Neural crest cell (in vitro differentiated cells): ENCODE data around the gene OXSR1. TPM values are rescaled to one million over a fixed set of nuclear protein-coding genes. Genes with fewer than 3 reads are reported as not detected.
A peak's percentile ranks its signal among the peaks of the same experiment; 100 is the strongest.

ENCODE experiments used
- DNase-seq: peaks from one replicate; pipeline ENCODE4 v3.0.0; 2021; ENCODE audit warnings: low read depth, mixed read lengths, low spot score
- H3K27ac Mint-ChIP-seq: one replicate; pipeline ENCODE4 v1.8.0; 2021; ENCODE audit warnings: mild to moderate bottlenecking, mixed read lengths; ENCODE audit not compliant: unreplicated experiment
- H3K27me3 Mint-ChIP-seq: 2 replicates; pipeline ENCODE4 v1.8.0; 2021; ENCODE audit warnings: low read depth, mild to moderate bottlenecking, mixed read lengths
- H3K36me3 Mint-ChIP-seq: 2 replicates; pipeline ENCODE4 v1.8.0; 2021; ENCODE audit warnings: low read depth, mild to moderate bottlenecking, mixed read lengths
- H3K4me1 Mint-ChIP-seq: 2 replicates; pipeline ENCODE4 v1.8.0; 2021; ENCODE audit warnings: mixed read lengths
- H3K4me3 Mint-ChIP-seq: one replicate; pipeline ENCODE4 v1.8.0; 2021; ENCODE audit warnings: mild to moderate bottlenecking, mixed read lengths
- H3K9me3 Mint-ChIP-seq: 2 replicates; pipeline ENCODE4 v1.8.0; 2021; ENCODE audit warnings: mixed read lengths
- CTCF ChIP-seq: fragments of 200-600 bp; sonication (generic); conservative IDR thresholded peaks from 2 replicates; pipeline ENCODE4 v1.5.0; 2021; ENCODE audit warnings: antibody characterized with exemption, mild to moderate bottlenecking
- total RNA-seq: library from RNA; stranded (reverse); gene quantifications from 2 replicates; pipeline ENCODE4 v1.2.1, GENCODE V29; 2021

Gene OXSR1
- total RNA-seq, 1 donor from 2014 or later = 48.4 TPM

GRCh38 chr3:38169027-38169317 lies 3.6 kb downstream of the OXSR1 start:
- Mint-ChIP-seq H3K4me3 (peak overlapping the region; percentile 28), H3K9me3 (no peaks in the 10 kb centered on the region), H3K27me3 (no peaks in the 10 kb centered on the region), H3K27ac (no peak overlapping the region), H3K36me3 (no peaks in the 10 kb centered on the region), H3K4me1 (peaks cover 41% of the 10 kb centered on the region)
- no peak for DNase-seq
- TF ChIP-seq CTCF = no peak

GRCh38 chr3:38170722-38171121 lies 5.4 kb downstream of the OXSR1 start:
- Mint-ChIP-seq H3K4me3 (no peak overlapping the region), H3K27ac (no peak overlapping the region)
- no peak for DNase-seq

GRCh38 chr3:38171622-38172021 lies 6.3 kb downstream of the OXSR1 start:
- no peaks in the 10 kb centered on the region for H3K36me3 Mint-ChIP-seq
- H3K4me3 Mint-ChIP-seq = no peak overlapping the region
- DNase-seq = no peak
- TF ChIP-seq CTCF = no peak
- H3K4me1 Mint-ChIP-seq = peaks cover 30% of the 10 kb centered on the region
- H3K9me3 Mint-ChIP-seq = no peaks in the 10 kb centered on the region
- no peaks in the 10 kb centered on the region for H3K27me3 Mint-ChIP-seq
- H3K27ac Mint-ChIP-seq = no peak overlapping the region

More at GRCh38 chr3:38170722-38171121, 5.4 kb downstream of the OXSR1 start:
- Mint-ChIP-seq H3K9me3 (no peaks in the 10 kb centered on the region), H3K27me3 (no peaks in the 10 kb centered on the region), H3K4me1 (peaks cover 35% of the 10 kb centered on the region), H3K36me3 (no peaks in the 10 kb centered on the region)
- no peak for TF ChIP-seq CTCF

GRCh38 chr3:38173834-38174418 lies 8.6 kb downstream of the OXSR1 start:
- no peak overlapping the region for H3K4me3 Mint-ChIP-seq
- no peak for DNase-seq
- no peaks in the 10 kb centered on the region for H3K36me3 Mint-ChIP-seq
- no peaks in the 10 kb centered on the region for H3K27me3 Mint-ChIP-seq
- TF ChIP-seq CTCF = no peak
- peaks cover 16% of the 10 kb centered on the region for H3K4me1 Mint-ChIP-seq
- no peaks in the 10 kb centered on the region for H3K9me3 Mint-ChIP-seq
- no peak overlapping the region for H3K27ac Mint-ChIP-seq

GRCh38 chr3:38177181-38177580 lies 11.8 kb downstream of the OXSR1 start:
- no peaks in the 10 kb centered on the region for H3K9me3 Mint-ChIP-seq
- no peak overlapping the region for H3K27ac Mint-ChIP-seq
- DNase-seq = no peak
- TF ChIP-seq CTCF = no peak
- no peaks in the 10 kb centered on the region for H3K27me3 Mint-ChIP-seq
- no peaks in the 10 kb centered on the region for H3K36me3 Mint-ChIP-seq
- H3K4me1 Mint-ChIP-seq = peaks cover 23% of the 10 kb centered on the region
- H3K4me3 Mint-ChIP-seq = no peak overlapping the region

GRCh38 chr3:38186781-38187180 lies 21.4 kb downstream of the OXSR1 start:
- H3K4me3 Mint-ChIP-seq = no peak overlapping the region
- H3K27me3 Mint-ChIP-seq = no peaks in the 10 kb centered on the region
- no peak overlapping the region for H3K27ac Mint-ChIP-seq
- H3K36me3 Mint-ChIP-seq = peaks cover 18% of the 10 kb centered on the region
- H3K9me3 Mint-ChIP-seq = peaks cover 2% of the 10 kb centered on the region
- DNase-seq = no peak
- peaks cover 20% of the 10 kb centered on the region for H3K4me1 Mint-ChIP-seq
- no peak for TF ChIP-seq CTCF
